ENCODE measurements around the gene ADCY4.

ADCY4 gene

DNA sequence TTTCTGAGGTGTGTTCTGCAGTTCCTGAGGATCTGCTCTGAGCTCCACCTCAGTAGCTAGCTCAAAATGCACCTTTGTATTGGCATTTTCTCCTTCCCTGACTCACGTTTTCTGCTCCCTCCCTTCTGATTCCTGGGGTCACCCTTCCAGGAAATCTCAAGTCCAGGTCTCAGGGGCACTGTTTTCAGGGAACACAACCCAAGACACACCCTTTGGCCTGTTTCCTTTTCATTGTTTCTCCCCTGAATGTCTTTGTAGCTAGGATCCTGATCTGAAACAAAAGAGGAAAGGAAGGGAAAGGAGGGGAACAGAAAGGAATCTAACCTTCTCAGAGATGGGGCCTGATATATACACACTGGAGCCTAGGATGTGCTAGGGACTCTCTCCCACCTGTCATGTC is 12.3 kb upstream of the ADCY4 start:
- ChIA-PET CTCF (interaction anchor here (1.5 to 3.7 kb wide), 3 partner anchors 11 to 85 kb away, joined by 3 to 17 read pairs (median 4); no protein-coding TSS in a partner anchor), POLR2A (interaction anchor here (0.7 to 1.2 kb wide), 2 partner anchors 9 to 85 kb away, joined by 3 read pairs; no protein-coding TSS in a partner anchor)
- no peak for DNase-seq (ENCODE audit: extremely low spot score)
- TF ChIP-seq ZNF384 (IDR thresholded peaks at IDR 0.05) (no peak), BHLHE40 (IDR thresholded peaks at IDR 0.05; ENCODE audit: borderline replicate concordance) (no peak), ARNT (IDR thresholded peaks at IDR 0.05) (no peak), TARDBP (IDR thresholded peaks at IDR 0.05) (no peak), FOXM1 (IDR thresholded peaks at IDR 0.05; ENCODE audit: borderline replicate concordance) (no peak), HDGF (IDR thresholded peaks at IDR 0.05; ENCODE audit: borderline replicate concordance) (no peak), SP1 (IDR thresholded peaks at IDR 0.05) (no peak), FOXK2 (IDR thresholded peaks at IDR 0.05) (no peak), CTBP1 (IDR thresholded peaks at IDR 0.05; ENCODE audit: borderline replicate concordance) (no peak), NFRKB (IDR thresholded peaks at IDR 0.05) (no peak), FOXA1 (IDR thresholded peaks at IDR 0.05) (no peak), L3MBTL2 (conservative IDR thresholded peaks at IDR 0.05) (no peak), ELF4 (IDR thresholded peaks at IDR 0.05) (no peak)
- TF ChIP-seq, protein P1, sequence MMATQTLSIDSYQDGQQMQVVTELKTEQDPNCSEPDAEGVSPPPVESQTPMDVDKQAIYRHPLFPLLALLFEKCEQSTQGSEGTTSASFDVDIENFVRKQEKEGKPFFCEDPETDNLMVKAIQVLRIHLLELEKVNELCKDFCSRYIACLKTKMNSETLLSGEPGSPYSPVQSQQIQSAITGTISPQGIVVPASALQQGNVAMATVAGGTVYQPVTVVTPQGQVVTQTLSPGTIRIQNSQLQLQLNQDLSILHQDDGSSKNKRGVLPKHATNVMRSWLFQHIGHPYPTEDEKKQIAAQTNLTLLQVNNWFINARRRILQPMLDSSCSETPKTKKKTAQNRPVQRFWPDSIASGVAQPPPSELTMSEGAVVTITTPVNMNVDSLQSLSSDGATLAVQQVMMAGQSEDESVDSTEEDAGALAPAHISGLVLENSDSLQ (IDR thresholded peaks at IDR 0.05): no peak

DNA sequence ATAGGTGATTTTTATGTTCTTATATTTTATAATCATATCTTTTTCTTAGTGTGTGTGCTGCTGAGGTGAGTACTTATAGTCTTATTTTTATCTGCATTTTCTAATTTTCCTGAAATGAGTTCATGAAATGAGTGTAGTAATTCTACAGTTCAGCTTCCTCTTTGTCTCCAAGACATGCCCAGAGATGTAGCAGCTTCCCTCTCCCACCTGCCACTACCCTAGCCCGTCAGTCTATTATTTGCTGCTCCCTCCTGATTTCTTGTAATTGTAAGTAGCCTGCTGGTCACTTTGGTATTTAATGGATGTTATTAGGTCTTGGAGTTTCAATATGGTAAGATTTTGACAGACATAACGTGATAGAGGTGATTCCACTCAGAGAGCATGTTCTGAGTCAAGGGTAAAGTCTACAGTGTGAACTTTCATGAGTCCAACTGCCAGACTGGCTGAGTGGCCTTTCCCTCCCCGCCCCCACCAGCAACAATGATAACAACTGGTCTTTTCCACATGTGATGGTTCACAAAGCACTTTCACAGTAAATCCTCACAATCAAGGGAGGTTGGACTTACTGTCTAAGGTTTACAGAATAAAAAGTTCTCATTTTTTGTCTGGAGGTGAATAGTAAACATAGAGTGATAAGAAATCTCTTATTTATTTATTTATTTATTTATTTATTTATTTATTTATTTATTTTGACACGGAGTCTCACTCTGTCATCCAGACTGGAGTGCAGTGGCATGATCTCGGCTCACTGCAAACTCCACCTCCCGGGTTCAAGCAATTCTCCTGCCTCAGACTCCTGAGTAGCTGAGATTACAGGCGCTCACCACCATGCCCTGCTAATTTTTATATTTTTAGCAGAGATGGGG is 9.2 kb upstream of the ADCY4 start:
- no peak for DNase-seq (ENCODE audit: extremely low spot score)
- CTCF ChIA-PET: interaction anchor here (1.0 to 3.7 kb wide), 2 partner anchors 11 to 88 kb away, joined by 6 to 17 read pairs; no protein-coding TSS in a partner anchor
- TF ChIP-seq CTBP1 (IDR thresholded peaks at IDR 0.05; ENCODE audit: borderline replicate concordance): no peak
- no peak for TF ChIP-seq ELF4 (IDR thresholded peaks at IDR 0.05)
- no peak for TF ChIP-seq FOXA1 (IDR thresholded peaks at IDR 0.05)
- no peak for TF ChIP-seq SP1 (IDR thresholded peaks at IDR 0.05)
- no peak for TF ChIP-seq NFRKB (IDR thresholded peaks at IDR 0.05)
- TF ChIP-seq ZNF384 (IDR thresholded peaks at IDR 0.05): no peak
- no peak for TF ChIP-seq FOXM1 (IDR thresholded peaks at IDR 0.05; ENCODE audit: borderline replicate concordance)
- TF ChIP-seq LEF1 (IDR thresholded peaks at IDR 0.05; ENCODE audit: borderline replicate concordance): no peak
- no peak for TF ChIP-seq ARNT (IDR thresholded peaks at IDR 0.05)
- TF ChIP-seq L3MBTL2 (conservative IDR thresholded peaks at IDR 0.05): no peak
- TF ChIP-seq, protein P1 (IDR thresholded peaks at IDR 0.05): no peak
- TF ChIP-seq BHLHE40 (IDR thresholded peaks at IDR 0.05; ENCODE audit: borderline replicate concordance): no peak
- no peak for TF ChIP-seq FOXK2 (IDR thresholded peaks at IDR 0.05)
- POLR2A ChIA-PET: interaction anchor here (1.4 kb wide), 1 partner anchor 86 kb away, joined by 3 read pairs; the partner anchor contains the start of genes CBLN3 and KHNYN

DNA sequence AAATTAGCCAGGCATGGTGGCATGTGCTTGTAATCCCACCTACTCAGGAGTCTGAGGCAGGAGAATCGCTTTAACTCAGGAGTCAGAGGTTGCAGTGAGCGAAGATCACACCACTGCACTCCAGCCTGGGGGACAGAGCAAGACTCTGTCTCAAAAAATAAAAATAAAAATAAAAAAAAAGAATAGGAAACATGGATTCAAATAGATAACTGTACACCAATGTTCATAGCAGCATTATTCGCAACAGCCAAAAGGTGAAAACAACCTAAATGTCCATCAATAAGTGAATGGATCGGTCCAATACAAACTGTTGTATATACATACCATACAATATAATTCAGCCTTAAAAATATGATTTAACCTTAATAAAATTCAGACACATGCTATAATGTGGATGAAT is 8.0 kb upstream of the ADCY4 start:
- no peak for DNase-seq (ENCODE audit: extremely low spot score)
- ChIA-PET CTCF (interaction anchor here (1.0 to 2.2 kb wide), 2 partner anchors 9 to 88 kb away, joined by 6 to 12 read pairs; no protein-coding TSS in a partner anchor), POLR2A (no interaction called here)
- TF ChIP-seq SUZ12 (IDR thresholded peaks at IDR 0.05): no peak
- TF ChIP-seq LEF1 (IDR thresholded peaks at IDR 0.05; ENCODE audit: borderline replicate concordance): no peak
- TF ChIP-seq CTBP1 (IDR thresholded peaks at IDR 0.05; ENCODE audit: borderline replicate concordance): no peak
- no peak for TF ChIP-seq FOXK2 (IDR thresholded peaks at IDR 0.05)
- TF ChIP-seq FOXA1 (IDR thresholded peaks at IDR 0.05): no peak
- no peak for TF ChIP-seq ELF4 (IDR thresholded peaks at IDR 0.05)
- TF ChIP-seq TARDBP (IDR thresholded peaks at IDR 0.05): no peak
- no peak for TF ChIP-seq ZNF384 (IDR thresholded peaks at IDR 0.05)
- TF ChIP-seq BHLHE40 (IDR thresholded peaks at IDR 0.05; ENCODE audit: borderline replicate concordance): no peak
- no peak for TF ChIP-seq FOXM1 (IDR thresholded peaks at IDR 0.05; ENCODE audit: borderline replicate concordance)
- no peak for TF ChIP-seq SP1 (IDR thresholded peaks at IDR 0.05)
- TF ChIP-seq ARNT (IDR thresholded peaks at IDR 0.05): no peak
- TF ChIP-seq L3MBTL2 (conservative IDR thresholded peaks at IDR 0.05): no peak
- TF ChIP-seq NFRKB (IDR thresholded peaks at IDR 0.05): no peak
- TF ChIP-seq, protein P1 (IDR thresholded peaks at IDR 0.05): no peak
- TF ChIP-seq HDGF (IDR thresholded peaks at IDR 0.05; ENCODE audit: borderline replicate concordance): no peak

DNA sequence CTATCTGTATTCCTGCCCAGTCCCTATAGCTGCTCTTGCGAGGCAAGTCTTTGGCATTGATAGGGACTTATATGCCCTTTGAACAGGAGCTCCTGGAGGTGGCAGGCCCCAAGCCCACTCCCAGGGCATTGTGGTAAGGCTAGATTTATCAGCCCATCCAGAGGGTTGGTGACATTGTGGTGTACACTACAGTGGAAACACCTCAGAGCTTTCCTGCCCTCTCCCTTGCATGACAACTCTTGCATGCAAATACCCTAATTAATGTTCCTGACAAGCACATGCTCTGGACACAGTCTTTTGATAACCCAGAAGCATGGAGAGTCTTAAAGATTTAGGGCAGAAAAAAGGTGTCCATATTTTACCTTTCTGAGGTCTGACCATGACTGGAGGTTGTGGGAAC is 5.7 kb upstream of the ADCY4 start:
- ChIA-PET POLR2A (interaction anchor here (0.8 to 1.0 kb wide), 2 partner anchors 11 to 101 kb away, joined by 3 read pairs; no protein-coding TSS in a partner anchor), CTCF (interaction anchor here (1.1 to 2.2 kb wide), 3 partner anchors 32 to 96 kb away, joined by 4 to 12 read pairs (median 5); no protein-coding TSS in a partner anchor)
- DNase-seq (ENCODE audit: extremely low spot score): no peak
- TF ChIP-seq ELF4 (IDR thresholded peaks at IDR 0.05): no peak
- TF ChIP-seq HDGF (IDR thresholded peaks at IDR 0.05; ENCODE audit: borderline replicate concordance): no peak
- TF ChIP-seq L3MBTL2 (conservative IDR thresholded peaks at IDR 0.05): no peak
- TF ChIP-seq SP1 (IDR thresholded peaks at IDR 0.05): no peak
- no peak for TF ChIP-seq FOXM1 (IDR thresholded peaks at IDR 0.05; ENCODE audit: borderline replicate concordance)
- no peak for TF ChIP-seq FOXA1 (IDR thresholded peaks at IDR 0.05)
- no peak for TF ChIP-seq CTBP1 (IDR thresholded peaks at IDR 0.05; ENCODE audit: borderline replicate concordance)
- no peak for TF ChIP-seq SUZ12 (IDR thresholded peaks at IDR 0.05)
- no peak for TF ChIP-seq LEF1 (IDR thresholded peaks at IDR 0.05; ENCODE audit: borderline replicate concordance)

Data from HEK293T (cell line).